Nephron (organoid): ENCODE results near the gene ADRA2C.

Source experiments
- H3K27ac Mint-ChIP-seq, 3 experiments: 2 replicates each; pipeline ENCODE4 v1.8.0; 2020; ENCODE audit warnings: mixed read lengths in 3 of 3, mild to moderate bottlenecking in 2 of 3, moderate library complexity in 1 of 3
- H3K27me3 Mint-ChIP-seq: 2 replicates; pipeline ENCODE4 v1.8.0; 2021; ENCODE audit warnings: low read depth, mild to moderate bottlenecking, moderate library complexity, mixed read lengths
- H3K36me3 Mint-ChIP-seq: 2 replicates; pipeline ENCODE4 v1.8.0; 2020; ENCODE audit warnings: low read depth, mixed read lengths
- H3K4me1 Mint-ChIP-seq: 2 replicates; pipeline ENCODE4 v1.8.0; 2020; ENCODE audit warnings: mixed read lengths
- H3K4me3 Mint-ChIP-seq, 3 experiments: 2 replicates each; pipeline ENCODE4 v1.8.0; 2020; ENCODE audit warnings: mild to moderate bottlenecking in 3 of 3, mixed read lengths in 3 of 3, moderate library complexity in 2 of 3
- H3K9me3 Mint-ChIP-seq: 2 replicates; pipeline ENCODE4 v1.8.0; 2020; ENCODE audit warnings: mixed read lengths
- CTCF ChIP-seq, 3 experiments: fragments of 200-600 bp; sonication (generic); IDR thresholded peaks; one replicate each; pipeline ENCODE4 v1.5.0; 2021; ENCODE audit warnings: antibody characterized with exemption in 3 of 3; ENCODE audit not compliant: unreplicated experiment in 3 of 3

ADRA2C gene

DNA sequence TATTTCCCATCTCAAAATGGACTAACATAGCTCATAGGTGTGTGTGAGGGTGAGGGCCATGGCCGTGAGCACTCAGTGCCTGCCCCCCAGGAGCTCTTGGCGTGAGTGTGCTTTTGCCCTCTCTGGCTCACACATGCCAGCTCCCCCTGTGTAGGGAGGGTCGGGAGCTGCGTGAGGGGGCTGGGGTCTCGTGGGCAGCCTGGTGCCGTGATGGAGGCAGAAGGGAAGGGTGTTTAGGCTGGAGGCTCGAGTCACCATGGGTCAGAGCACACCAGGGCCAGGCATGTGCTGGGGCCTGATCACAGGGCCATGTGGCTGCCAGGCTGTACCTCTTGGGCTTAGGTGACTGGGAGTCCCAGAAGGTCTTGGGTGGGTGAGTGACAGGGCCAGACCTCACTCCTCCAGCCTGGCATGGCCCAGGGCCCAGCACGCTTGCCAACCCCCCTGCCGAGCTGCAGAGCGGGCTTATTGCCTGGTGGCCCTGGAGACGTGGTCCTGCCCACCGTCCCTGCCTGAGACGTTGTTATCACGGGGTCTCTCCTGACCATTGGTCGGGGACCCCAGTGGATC, 44.0 kb downstream of the ADRA2C start:
- no peaks in the 10 kb centered on the region for H3K36me3 Mint-ChIP-seq
- H3K27ac Mint-ChIP-seq = no peak overlapping the region
- H3K27me3 Mint-ChIP-seq = peaks cover 44% of the 10 kb centered on the region
- H3K4me1 Mint-ChIP-seq = peaks cover 11% of the 10 kb centered on the region
- peaks cover 3% of the 10 kb centered on the region for H3K9me3 Mint-ChIP-seq
- H3K4me3 Mint-ChIP-seq = no peak overlapping the region
- no peak for TF ChIP-seq CTCF (IDR thresholded peaks at IDR 0.05; ENCODE audit: unreplicated experiment in 3 of 3)

DNA sequence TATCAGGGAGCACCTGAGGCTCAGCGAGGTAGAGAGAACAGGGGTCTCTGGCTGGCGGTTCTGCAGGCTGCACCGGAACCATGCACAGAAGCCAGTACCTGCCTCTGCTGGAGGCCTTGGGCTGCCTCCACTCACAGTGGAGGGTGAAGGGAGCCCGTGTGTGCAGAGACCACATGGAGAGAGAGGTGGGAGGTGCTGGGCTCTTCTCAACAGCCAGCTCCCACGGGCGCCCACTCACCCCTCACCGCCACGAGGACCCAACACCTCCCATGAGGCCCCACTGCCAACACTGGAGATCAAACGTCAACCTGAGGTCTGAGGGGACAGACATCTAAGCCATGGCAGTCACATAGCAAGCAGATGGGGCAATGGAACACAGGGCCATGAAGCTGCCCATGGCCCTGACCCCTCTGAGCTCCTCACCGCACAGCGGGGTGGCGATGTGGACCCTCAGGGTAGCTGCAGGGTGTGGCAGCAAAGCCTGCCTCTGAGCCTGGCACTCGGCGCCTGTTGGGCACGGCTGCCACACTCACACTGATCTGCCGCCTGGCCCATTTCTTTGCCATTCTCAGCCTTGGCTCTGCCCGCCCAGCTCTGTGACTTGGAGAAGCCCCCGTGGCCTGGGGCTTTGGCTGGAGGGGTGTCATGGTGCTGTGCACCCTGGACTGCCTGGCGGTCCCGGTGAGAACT, 44.8 kb downstream of the ADRA2C start:
- Mint-ChIP-seq H3K9me3 (peaks cover 3% of the 10 kb centered on the region), H3K36me3 (no peaks in the 10 kb centered on the region), H3K27me3 (peaks cover 43% of the 10 kb centered on the region), H3K27ac (no peak overlapping the region), H3K4me3 (no peak overlapping the region), H3K4me1 (peaks cover 11% of the 10 kb centered on the region)
- TF ChIP-seq CTCF (IDR thresholded peaks at IDR 0.05; ENCODE audit: unreplicated experiment in 3 of 3) = no peak

GRCh38 chr4:3811621-3812020, 45.4 kb downstream of the ADRA2C start:
- Mint-ChIP-seq H3K27ac (no peak overlapping the region), H3K4me1 (peaks cover 11% of the 10 kb centered on the region), H3K27me3 (peaks cover 39% of the 10 kb centered on the region), H3K36me3 (no peaks in the 10 kb centered on the region), H3K9me3 (peaks cover under 1% of the 10 kb centered on the region), H3K4me3 (no peak overlapping the region)
- no peak for TF ChIP-seq CTCF (IDR thresholded peaks at IDR 0.05; ENCODE audit: unreplicated experiment in 3 of 3)

DNA sequence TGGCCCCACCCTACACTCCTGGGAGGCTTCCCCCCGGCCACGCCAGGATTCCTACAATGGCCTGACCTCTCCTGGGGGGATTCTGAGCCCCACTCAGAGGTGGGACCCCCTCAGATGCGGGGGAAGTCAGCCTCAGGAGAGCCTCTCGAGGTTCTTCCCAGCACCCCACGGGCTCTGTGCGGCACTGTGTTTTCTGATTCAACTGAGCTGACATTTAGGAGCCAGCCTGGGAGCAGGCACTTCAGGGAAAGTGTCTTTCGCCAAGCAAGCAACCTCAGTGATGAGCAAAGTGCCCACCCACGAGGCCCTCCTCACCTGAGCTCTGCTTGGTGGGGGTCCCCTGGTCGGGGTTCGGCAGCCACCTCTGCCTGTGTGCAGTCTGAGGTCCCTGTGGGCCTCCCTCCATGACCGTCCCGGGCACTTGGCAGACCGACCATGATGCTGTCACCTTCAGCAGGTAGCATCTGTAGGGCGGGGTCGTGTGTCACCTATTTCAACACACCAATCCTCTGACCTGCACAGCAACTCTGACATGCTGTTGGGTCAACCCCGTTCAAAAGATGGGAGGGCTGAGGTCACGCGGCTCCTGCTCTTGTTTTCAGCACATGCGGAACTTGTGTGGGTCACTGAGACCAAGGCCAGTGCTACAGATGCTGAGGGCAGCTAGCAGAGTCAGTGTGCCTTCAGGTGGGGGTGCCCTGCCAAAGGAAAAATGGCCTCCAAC, 46.2 kb downstream of the ADRA2C start:
- Mint-ChIP-seq H3K4me3 (no peak overlapping the region), H3K27ac (no peak overlapping the region), H3K4me1 (peaks cover 11% of the 10 kb centered on the region), H3K36me3 (no peaks in the 10 kb centered on the region), H3K27me3 (peaks cover 33% of the 10 kb centered on the region), H3K9me3 (no peaks in the 10 kb centered on the region)
- no peak for TF ChIP-seq CTCF (IDR thresholded peaks at IDR 0.05; ENCODE audit: unreplicated experiment in 3 of 3)

DNA sequence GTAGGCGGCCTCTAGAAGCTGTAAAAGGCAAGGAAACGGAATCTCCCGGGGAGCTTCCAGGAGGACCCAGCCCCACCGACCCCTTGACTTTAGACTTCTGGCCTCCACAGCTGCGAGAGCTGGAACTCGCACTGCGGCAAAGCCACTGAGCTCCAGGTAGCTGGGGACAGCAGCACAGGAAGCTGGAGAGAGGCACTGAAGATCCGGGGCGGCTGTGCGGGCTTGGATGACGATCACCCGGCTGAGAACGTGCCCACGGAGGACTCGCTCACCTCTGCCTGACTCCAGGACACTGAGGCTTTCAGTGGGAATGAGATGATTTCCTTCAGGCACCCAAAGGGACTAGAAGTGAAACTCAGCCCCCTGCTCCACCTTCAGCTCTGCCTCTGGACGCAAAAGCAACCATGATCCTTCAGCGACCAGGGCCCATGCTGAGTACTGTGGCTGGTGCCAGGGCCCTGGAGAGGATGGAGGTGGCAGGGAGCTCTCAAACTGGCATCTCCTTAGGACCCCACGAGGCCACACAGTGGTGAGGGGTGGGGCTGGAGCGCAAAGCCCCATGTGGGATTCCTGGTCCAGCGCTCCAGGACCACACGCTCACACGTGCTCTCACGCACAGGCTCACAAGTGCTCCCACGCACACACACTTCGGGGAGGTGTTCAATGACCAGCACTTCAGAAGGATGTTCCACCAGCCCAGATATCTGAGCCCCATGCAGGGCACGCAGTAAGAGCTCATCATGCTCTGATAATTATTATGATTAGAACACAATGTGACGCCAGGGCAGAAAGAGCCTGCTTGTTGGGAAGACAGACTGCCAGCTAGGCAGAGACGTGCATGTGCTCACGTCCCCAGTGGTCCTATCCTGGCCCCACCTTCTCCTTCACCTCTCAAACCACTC, 47.2 kb downstream of the ADRA2C start:
- TF ChIP-seq CTCF (IDR thresholded peaks at IDR 0.05; ENCODE audit: unreplicated experiment in 3 of 3) = no peak
- no peak overlapping the region for H3K4me3 Mint-ChIP-seq
- H3K36me3 Mint-ChIP-seq = no peaks in the 10 kb centered on the region
- peaks cover 23% of the 10 kb centered on the region for H3K27me3 Mint-ChIP-seq
- peaks cover 2% of the 10 kb centered on the region for H3K4me1 Mint-ChIP-seq
- no peak overlapping the region for H3K27ac Mint-ChIP-seq
- H3K9me3 Mint-ChIP-seq = no peaks in the 10 kb centered on the region
